PFSK-1 (cell line): Measurements from ENCODE around the gene ID2.

Experiments used
- FOXP2 ChIP-seq: optimal IDR thresholded peaks from 2 replicates; pipeline ENCODE3; 2011; ENCODE audit warnings: borderline replicate concordance, control low read depth, inconsistent platforms; ENCODE audit not compliant: insufficient read depth; ENCODE audit errors: extremely low read length, extremely low read depth
- POLR2AphosphoS5 ChIP-seq: IDR thresholded peaks from 2 replicates; pipeline ENCODE4 v1.6.1; 2012; ENCODE audit warnings: low read depth, mild to moderate bottlenecking, control low read depth, low read length, moderate library complexity
- REST ChIP-seq, 2 experiments: IDR thresholded peaks; 2 replicates each; pipeline versions ENCODE4 v1.6.1 to v1.8.0; 2011 to 2012; ENCODE audit warnings: low read depth in 2 of 2, low read length in 2 of 2, control low read depth in 1 of 2, inconsistent platforms in 1 of 2, mild to moderate bottlenecking in 1 of 2, moderate library complexity in 1 of 2; ENCODE audit not compliant: insufficient read depth in 1 of 2
- SIN3A ChIP-seq: IDR thresholded peaks from 2 replicates; pipeline ENCODE4 v1.6.1; 2012; ENCODE audit warnings: mild to moderate bottlenecking, low read length, moderate library complexity, borderline replicate concordance; ENCODE audit not compliant: insufficient read depth
- TAF1 ChIP-seq: IDR thresholded peaks from 2 replicates; pipeline ENCODE4 v1.6.1; 2012; ENCODE audit warnings: low read length, control low read depth, borderline replicate concordance; ENCODE audit not compliant: insufficient read depth

The ID2 gene

GRCh38 chr2:8676921-8677645 lies 4.8 kb upstream of the ID2 start:
- TF ChIP-seq REST (IDR thresholded peaks at IDR 0.05; ENCODE audit: insufficient read depth in 1 of 2, low read depth in 2 of 2, low read length in 2 of 2), result no peak
- no peak for TF ChIP-seq TAF1

- TF ChIP-seq TAF1 (no peak), SIN3A (no peak), POLR2AphosphoS5 (no peak), FOXP2 (no peak), REST (IDR thresholded peaks at IDR 0.05; ENCODE audit: insufficient read depth in 1 of 2, low read depth in 2 of 2, low read length in 2 of 2) (no peak)
These were observed 3.9 kb upstream of the ID2 start for GRCh38 chr2:8677646-8678592.

GRCh38 chr2:8678731-8679566 lies 2.9 kb upstream of the ID2 start:
- TF ChIP-seq POLR2AphosphoS5 (no peak), TAF1 (peak; percentile 15; the same call in 1 of the 2 replicates), REST (IDR thresholded peaks at IDR 0.05; ENCODE audit: insufficient read depth in 1 of 2, low read depth in 2 of 2, low read length in 2 of 2) (no peak), SIN3A (peak; percentile 64; the same call in 1 of the 2 replicates), FOXP2 (peak; percentile 94)

GRCh38 chr2:8679567-8679826 lies 2.4 kb upstream of the ID2 start:
- TF ChIP-seq TAF1 (no peak), FOXP2 (no peak), POLR2AphosphoS5 (no peak), REST (IDR thresholded peaks at IDR 0.05; ENCODE audit: insufficient read depth in 1 of 2, low read depth in 2 of 2, low read length in 2 of 2) (no peak), SIN3A (no peak)
